GM19240 (cell line): ENCODE measurements around the gene PLEKHB1.
A peak's percentile ranks its signal among the peaks of the same experiment; 100 is the strongest.

Experiments used
- DNase-seq: peaks from one replicate; pipeline ENCODE4 v3.0.0; 2011; ENCODE audit warnings: low spot score; ENCODE audit not compliant: insufficient read length

PLEKHB1 gene

GRCh38 chr11:73648121-73648520 lies 1.7 kb downstream of the PLEKHB1 start:
- DNase-seq: no peak

- DNase-seq: no peak
Observed at GRCh38 chr11:73648571-73649046, 2.2 kb downstream of the PLEKHB1 start.

- DNase-seq: no peak
Observed at GRCh38 chr11:73649206-73649605, 2.8 kb downstream of the PLEKHB1 start.

GRCh38 chr11:73650400-73650799 lies 4.0 kb downstream of the PLEKHB1 start:
- no peak for DNase-seq

- no peak for DNase-seq
Observed at GRCh38 chr11:73651252-73651651, 4.9 kb downstream of the PLEKHB1 start.

GRCh38 chr11:73651661-73652045 lies 5.3 kb downstream of the PLEKHB1 start:
- no peak for DNase-seq

GRCh38 chr11:73652046-73652730 lies 5.8 kb downstream of the PLEKHB1 start:
- DNase-seq: no peak

- no peak for DNase-seq
Observed at GRCh38 chr11:73652856-73653559, 6.6 kb downstream of the PLEKHB1 start.

- DNase-seq: no peak
Observed at GRCh38 chr11:73653996-73654395, 7.6 kb downstream of the PLEKHB1 start.

GRCh38 chr11:73654482-73655021 lies 8.2 kb downstream of the PLEKHB1 start:
- DNase-seq: no peak

GRCh38 chr11:73655686-73656085 lies 9.3 kb downstream of the PLEKHB1 start:
- no peak for DNase-seq

- DNase-seq: no peak
Observed at GRCh38 chr11:73656985-73657384, 10.6 kb downstream of the PLEKHB1 start.

GRCh38 chr11:73659961-73660360 lies 13.6 kb downstream of the PLEKHB1 start:
- no peak for DNase-seq

GRCh38 chr11:73660497-73661034 lies 14.2 kb downstream of the PLEKHB1 start:
- no peak for DNase-seq

- DNase-seq: peak; percentile 96
Observed at GRCh38 chr11:73661035-73661628, 14.8 kb downstream of the PLEKHB1 start.

GRCh38 chr11:73662445-73663157 lies 16.2 kb downstream of the PLEKHB1 start:
- no peak for DNase-seq

- no peak for DNase-seq
Observed at GRCh38 chr11:73663604-73664495, 17.5 kb downstream of the PLEKHB1 start.

GRCh38 chr11:73664877-73665276 lies 18.5 kb downstream of the PLEKHB1 start:
- no peak for DNase-seq

- DNase-seq: no peak
Observed at GRCh38 chr11:73667891-73668290, 21.5 kb downstream of the PLEKHB1 start.

- no peak for DNase-seq
Observed at GRCh38 chr11:73670808-73671207, 24.4 kb downstream of the PLEKHB1 start.
